GM12874 (cell line): ENCODE measurements around the gene KRT39.

Source experiments
- TF ChIP-seq, protein P1 (sequence below): IDR thresholded peaks from 2 replicates; pipeline ENCODE4 v1.5.1; 2011; ENCODE audit warnings: low read depth, mild to moderate bottlenecking, control low read depth, low read length, moderate library complexity; ENCODE audit not compliant: insufficient read depth

The KRT39 gene

DNA sequence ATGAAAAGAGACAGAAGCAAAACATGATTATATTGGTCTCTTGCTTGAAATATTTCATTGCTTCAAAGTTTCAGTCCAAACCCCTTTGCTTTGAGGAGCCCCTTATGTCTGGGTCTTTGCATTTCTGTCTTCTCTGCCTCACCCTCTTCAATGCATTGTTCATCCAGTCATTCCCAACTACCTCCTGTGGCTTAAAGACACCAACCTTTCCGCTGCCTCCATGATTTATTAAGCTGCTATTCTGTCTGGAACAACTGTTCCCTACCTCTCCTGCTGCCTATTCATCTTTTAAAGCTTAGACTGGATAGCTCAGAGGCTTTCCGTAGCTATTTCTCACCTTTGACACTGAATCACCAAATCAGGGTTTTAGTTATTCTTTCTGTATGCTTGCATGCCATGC lies 30.6 kb upstream of the KRT39 start:
- TF ChIP-seq, protein P1, sequence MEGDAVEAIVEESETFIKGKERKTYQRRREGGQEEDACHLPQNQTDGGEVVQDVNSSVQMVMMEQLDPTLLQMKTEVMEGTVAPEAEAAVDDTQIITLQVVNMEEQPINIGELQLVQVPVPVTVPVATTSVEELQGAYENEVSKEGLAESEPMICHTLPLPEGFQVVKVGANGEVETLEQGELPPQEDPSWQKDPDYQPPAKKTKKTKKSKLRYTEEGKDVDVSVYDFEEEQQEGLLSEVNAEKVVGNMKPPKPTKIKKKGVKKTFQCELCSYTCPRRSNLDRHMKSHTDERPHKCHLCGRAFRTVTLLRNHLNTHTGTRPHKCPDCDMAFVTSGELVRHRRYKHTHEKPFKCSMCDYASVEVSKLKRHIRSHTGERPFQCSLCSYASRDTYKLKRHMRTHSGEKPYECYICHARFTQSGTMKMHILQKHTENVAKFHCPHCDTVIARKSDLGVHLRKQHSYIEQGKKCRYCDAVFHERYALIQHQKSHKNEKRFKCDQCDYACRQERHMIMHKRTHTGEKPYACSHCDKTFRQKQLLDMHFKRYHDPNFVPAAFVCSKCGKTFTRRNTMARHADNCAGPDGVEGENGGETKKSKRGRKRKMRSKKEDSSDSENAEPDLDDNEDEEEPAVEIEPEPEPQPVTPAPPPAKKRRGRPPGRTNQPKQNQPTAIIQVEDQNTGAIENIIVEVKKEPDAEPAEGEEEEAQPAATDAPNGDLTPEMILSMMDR, result no peak

- TF ChIP-seq, protein P1, result no peak
These were observed 30.1 kb upstream of the KRT39 start for GRCh38 chr17:40996829-40997228.

GRCh38 chr17:40995116-40995515 lies 28.4 kb upstream of the KRT39 start:
- TF ChIP-seq, protein P1, result no peak

DNA sequence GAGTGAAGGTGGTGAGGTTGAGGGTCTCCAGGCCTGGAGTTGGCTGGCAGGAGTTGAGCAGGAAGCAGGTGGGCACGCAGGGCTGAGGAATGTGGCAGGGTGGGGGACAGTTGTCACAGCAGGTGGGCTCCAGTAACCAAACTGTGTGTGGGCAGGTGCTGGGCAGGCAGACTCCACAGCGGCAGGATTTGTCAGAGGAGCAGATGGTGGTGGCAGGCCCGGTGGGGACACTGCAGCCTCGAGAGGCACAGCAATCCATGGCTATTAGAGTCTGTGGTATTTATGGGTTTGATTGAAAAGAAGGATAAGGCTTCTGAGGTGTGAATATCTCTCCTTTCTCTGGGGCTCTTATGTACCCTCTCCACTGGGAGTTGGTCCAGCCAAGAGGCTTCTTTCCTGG lies 27.1 kb upstream of the KRT39 start, which contains the start of gene KRTAP3-3:
Gene KRTAP3-3 (minus strand): TSS at position 326 of the 400 bp plus-strand sequence. CDS start 67 bp downstream, at position 259.
- TF ChIP-seq, protein P1, result no peak

- TF ChIP-seq, protein P1, result no peak
These were observed 26.3 kb upstream of the KRT39 start for GRCh38 chr17:40993084-40993483.

DNA sequence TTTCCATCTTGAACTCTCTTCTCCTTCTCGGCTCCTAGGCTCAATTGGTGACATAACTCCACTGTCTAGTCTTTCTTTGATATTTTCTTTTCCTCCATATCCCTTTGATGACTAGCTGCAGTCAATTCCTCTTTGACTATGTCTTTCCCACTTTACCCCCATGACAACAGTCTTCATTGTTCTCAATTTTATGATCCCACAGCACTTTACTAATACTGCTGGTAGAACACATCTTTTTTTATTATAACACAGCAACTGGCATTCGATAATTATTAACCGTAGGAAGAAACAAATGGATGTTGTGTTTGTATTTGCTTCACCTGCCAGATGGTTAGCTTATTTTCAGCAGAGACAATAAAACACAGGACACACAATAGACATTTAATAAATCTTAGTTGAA lies 25.9 kb upstream of the KRT39 start:
- TF ChIP-seq, protein P1, result no peak

DNA sequence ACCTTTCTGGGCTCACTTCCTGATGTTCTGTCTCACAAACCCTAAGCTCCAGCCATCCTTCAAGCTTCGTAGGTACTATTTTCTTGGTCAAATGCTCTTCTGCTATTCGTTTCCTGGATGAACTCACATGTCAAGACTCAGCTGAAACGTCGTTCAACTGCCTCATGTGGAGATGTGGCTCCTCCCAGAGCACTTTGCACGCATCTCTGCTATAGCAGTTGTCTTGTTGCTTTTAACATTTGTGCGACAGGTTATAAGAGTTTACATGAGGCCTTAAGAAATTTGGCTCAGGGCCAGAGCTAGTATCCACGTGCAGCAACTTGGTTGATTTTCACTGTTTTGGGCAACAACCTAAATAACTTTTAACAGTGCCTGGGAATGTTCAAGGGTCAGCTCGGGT lies 20.2 kb upstream of the KRT39 start:
- TF ChIP-seq, protein P1, result no peak
